Measurements from ENCODE around the gene IL15.
"Not testable (repeated sequence)": the region's sequence is repeated elsewhere in the genome, so short reads cannot be mapped to it uniquely, and the experiment has no call there.

GRCh38 chr4:141691247-141691646, 54.9 kb downstream of the IL15 start:
- TF ChIP-seq CTCF (conservative IDR thresholded peaks at IDR 0.05; ENCODE audit: low read depth, low read length); EZH2 (IDR thresholded peaks at IDR 0.05; ENCODE audit: low read length, unreplicated experiment): not testable (repeated sequence)
